ENCODE results near the gene SOX6. TPM values are rescaled to one million over a fixed set of nuclear protein-coding genes. Genes with fewer than 3 reads are reported as not detected.

SOX6 gene
- polyA plus RNA-seq, 1 of the 3 experiments (the other 2 are of a cell fraction): 0.03 TPM

GRCh38 chr11:16309226-16309625 is 47.1 kb downstream of the SOX6 start:
- no peaks in the 10 kb centered on the region for H3K4me1 ChIP-seq (ENCODE audit: control insufficient read depth in 1 of 2, insufficient read depth in 2 of 2, low read depth in 1 of 2, low read length in 1 of 2)
- TF ChIP-seq RXRA (IDR thresholded peaks at IDR 0.05; ENCODE audit: borderline replicate concordance, low read depth): no peak
- TF ChIP-seq EZH2phosphoT487 (IDR thresholded peaks at IDR 0.05; ENCODE audit: borderline replicate concordance, low read depth): no peak
- no peak for TF ChIP-seq USF1 (IDR thresholded peaks at IDR 0.05; ENCODE audit: borderline replicate concordance, low read depth)
- TF ChIP-seq TEAD4 (IDR thresholded peaks at IDR 0.05; ENCODE audit: borderline replicate concordance, insufficient read depth): no peak
- no peak for TF ChIP-seq GABPA (IDR thresholded peaks at IDR 0.05; ENCODE audit: low read depth)
- no peak for TF ChIP-seq EP300 (IDR thresholded peaks at IDR 0.05; ENCODE audit: borderline replicate concordance in 1 of 2, low read depth in 1 of 2, low read length in 1 of 2)
- TF ChIP-seq IRF3 (IDR thresholded peaks at IDR 0.05; ENCODE audit: low read depth, low read length): no peak
- TF ChIP-seq SIN3A (IDR thresholded peaks at IDR 0.05; ENCODE audit: borderline replicate concordance, low read depth, low read length): no peak
- TF ChIP-seq JUND (IDR thresholded peaks at IDR 0.05): no peak
- no peak for TF ChIP-seq PBX3 (IDR thresholded peaks at IDR 0.05)
- TF ChIP-seq MEF2A (IDR thresholded peaks at IDR 0.05; ENCODE audit: borderline replicate concordance, low read depth): no peak
- no peak for TF ChIP-seq CTCF (IDR thresholded peaks at IDR 0.05)
- no peak for TF ChIP-seq MXI1 (IDR thresholded peaks at IDR 0.05; ENCODE audit: low read depth, low read length)
- TF ChIP-seq YY1 (IDR thresholded peaks at IDR 0.05; ENCODE audit: low read depth): no peak
- no peak for TF ChIP-seq ZBTB33 (IDR thresholded peaks at IDR 0.05; ENCODE audit: borderline replicate concordance, low read depth)
- no peaks in the 10 kb centered on the region for H4K20me1 ChIP-seq (ENCODE audit: insufficient read depth)
- no peaks in the 10 kb centered on the region for H3F3A ChIP-seq (replicated peaks; ENCODE audit: insufficient read depth)
- DNase-seq: no peak
- H3K9ac ChIP-seq: no peak overlapping the region
- H3K27ac ChIP-seq (ENCODE audit: low read depth in 2 of 2, low read length in 1 of 2): no peak overlapping the region
- no peaks in the 10 kb centered on the region for H3K9me2 ChIP-seq
- no peaks in the 10 kb centered on the region for H3K27me3 ChIP-seq (ENCODE audit: insufficient read depth)
- no peak overlapping the region for H3K4me3 ChIP-seq (ENCODE audit: low read depth in 2 of 2, low read length in 1 of 2)
- no peaks in the 10 kb centered on the region for H3K9me3 ChIP-seq
- POLR2A ChIA-PET: no interaction called here
- H2AFZ ChIP-seq (ENCODE audit: low read depth): no peak overlapping the region
- WGBS (ENCODE audit: low lambda C conversion rate): 77% methylated on average over 2 of the region's 2 CpGs
- no peaks in the 10 kb centered on the region for H3K79me2 ChIP-seq (ENCODE audit: insufficient read depth)
- no peaks in the 10 kb centered on the region for H3K36me3 ChIP-seq (replicated peaks in 1 of 2; ENCODE audit: control insufficient read depth in 1 of 2, insufficient read depth in 2 of 2, low read length in 1 of 2)
- CTCF ChIA-PET: no interaction called here
- no peak overlapping the region for H3K4me2 ChIP-seq

Data from SK-N-SH (cell line).